ENCODE data around the gene FCHO1.

DNA sequence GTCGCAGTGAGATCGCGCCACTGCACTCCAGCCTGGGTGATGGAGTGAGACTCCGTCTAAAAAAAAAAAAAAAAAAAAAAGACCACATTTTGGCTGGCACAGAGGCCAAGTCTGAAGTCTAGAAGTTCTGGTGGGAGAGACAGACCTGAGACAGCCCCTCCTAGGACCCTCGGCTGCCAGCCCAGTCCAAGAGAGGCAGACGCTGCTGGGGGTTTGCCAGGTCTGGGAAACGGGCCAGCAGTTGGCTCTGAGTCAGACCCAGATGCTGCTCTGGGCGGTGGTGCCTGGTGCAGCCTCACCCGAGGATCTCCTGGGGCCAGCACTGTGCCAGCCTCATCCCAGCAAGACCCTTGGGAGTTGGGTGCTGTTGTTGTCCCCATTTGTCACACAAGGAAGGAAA is 5.8 kb downstream of the FCHO1 start:
- TF ChIP-seq, protein P1, sequence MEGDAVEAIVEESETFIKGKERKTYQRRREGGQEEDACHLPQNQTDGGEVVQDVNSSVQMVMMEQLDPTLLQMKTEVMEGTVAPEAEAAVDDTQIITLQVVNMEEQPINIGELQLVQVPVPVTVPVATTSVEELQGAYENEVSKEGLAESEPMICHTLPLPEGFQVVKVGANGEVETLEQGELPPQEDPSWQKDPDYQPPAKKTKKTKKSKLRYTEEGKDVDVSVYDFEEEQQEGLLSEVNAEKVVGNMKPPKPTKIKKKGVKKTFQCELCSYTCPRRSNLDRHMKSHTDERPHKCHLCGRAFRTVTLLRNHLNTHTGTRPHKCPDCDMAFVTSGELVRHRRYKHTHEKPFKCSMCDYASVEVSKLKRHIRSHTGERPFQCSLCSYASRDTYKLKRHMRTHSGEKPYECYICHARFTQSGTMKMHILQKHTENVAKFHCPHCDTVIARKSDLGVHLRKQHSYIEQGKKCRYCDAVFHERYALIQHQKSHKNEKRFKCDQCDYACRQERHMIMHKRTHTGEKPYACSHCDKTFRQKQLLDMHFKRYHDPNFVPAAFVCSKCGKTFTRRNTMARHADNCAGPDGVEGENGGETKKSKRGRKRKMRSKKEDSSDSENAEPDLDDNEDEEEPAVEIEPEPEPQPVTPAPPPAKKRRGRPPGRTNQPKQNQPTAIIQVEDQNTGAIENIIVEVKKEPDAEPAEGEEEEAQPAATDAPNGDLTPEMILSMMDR (IDR thresholded peaks at IDR 0.05): no peak
- TF ChIP-seq EP300 (IDR thresholded peaks at IDR 0.05) (no peak), KDM5A (IDR thresholded peaks at IDR 0.05) (no peak), POLR2A (IDR thresholded peaks at IDR 0.05; ENCODE audit: low read length) (no peak), RNF2 (IDR thresholded peaks at IDR 0.05; ENCODE audit: borderline replicate concordance, low read depth) (no peak), RARB (CRISPR knock-in tag; IDR thresholded peaks at IDR 0.05) (no peak), MAFK (IDR thresholded peaks at IDR 0.05; ENCODE audit: partially characterized antibody) (no peak), HOXA7 (CRISPR knock-in tag; IDR thresholded peaks at IDR 0.05) (no peak)

Measured in A549 (cell line).